H9 (cell line): ENCODE measurements around the gene CHCHD6. TPM values are rescaled to one million over a fixed set of nuclear protein-coding genes. Genes with fewer than 3 reads are reported as not detected.
A peak's percentile ranks its signal among the peaks of the same experiment; 100 is the strongest.

ENCODE experiments used
- DNase-seq: peaks from one replicate; pipeline ENCODE4 v3.0.0-alpha.2; 2017
- H2AFZ ChIP-seq: one replicate; pipeline ENCODE4 v1.6.1; 2013; ENCODE audit warnings: mild to moderate bottlenecking, low read length, control low read depth, moderate library complexity
- H2AK5ac ChIP-seq: 2 replicates; pipeline ENCODE4 v1.6.1; 2013; ENCODE audit warnings: low read length, control low read depth, mixed read lengths; ENCODE audit not compliant: insufficient read length
- H2BK120ac ChIP-seq: one replicate; pipeline ENCODE4 v1.6.1; 2013; ENCODE audit warnings: low read depth, mild to moderate bottlenecking, low read length, control low read depth, inconsistent platforms; ENCODE audit not compliant: poor library complexity, severe bottlenecking
- H2BK12ac ChIP-seq: 2 replicates; pipeline ENCODE4 v1.6.1; 2013; ENCODE audit warnings: low read length, control low read depth, mixed read lengths, low read depth; ENCODE audit not compliant: insufficient read length
- H2BK15ac ChIP-seq: 2 replicates; pipeline ENCODE4 v1.6.1; 2013; ENCODE audit warnings: low read depth, low read length, control low read depth
- H2BK20ac ChIP-seq: one replicate; pipeline ENCODE4 v1.6.1; 2013; ENCODE audit warnings: low read depth, mild to moderate bottlenecking, low read length, control low read depth, inconsistent platforms; ENCODE audit not compliant: poor library complexity, severe bottlenecking
- H2BK5ac ChIP-seq: 2 replicates; pipeline ENCODE4 v1.6.1; 2013; ENCODE audit warnings: low read length, control low read depth, mixed read lengths; ENCODE audit not compliant: insufficient read length
- H3K14ac ChIP-seq: 2 replicates; pipeline ENCODE4 v1.6.1; 2013; ENCODE audit warnings: low read length, control low read depth; ENCODE audit not compliant: insufficient read depth
- H3K18ac ChIP-seq: 2 replicates; pipeline ENCODE4 v1.6.1; 2013; ENCODE audit warnings: low read depth, mild to moderate bottlenecking, mixed read lengths, low read length, control low read depth; ENCODE audit not compliant: insufficient read length
- H3K23ac ChIP-seq: 2 replicates; pipeline ENCODE4 v1.6.1; 2013; ENCODE audit warnings: low read length, control low read depth, mixed read lengths, low read depth; ENCODE audit not compliant: insufficient read length
- H3K23me2 ChIP-seq: 2 replicates; pipeline ENCODE4 v1.6.1; 2013; ENCODE audit warnings: low read depth, mild to moderate bottlenecking, mixed read lengths, low read length, control low read depth; ENCODE audit not compliant: insufficient read length, poor library complexity, severe bottlenecking
- H3K27ac ChIP-seq: 2 replicates; pipeline ENCODE4 v1.5.1; 2013; ENCODE audit warnings: low read length, control low read depth, mixed read lengths, low read depth; ENCODE audit not compliant: insufficient read length
- H3K27me3 ChIP-seq: 2 replicates; pipeline ENCODE4 v1.6.1; 2013; ENCODE audit warnings: low read length, control low read depth, inconsistent platforms; ENCODE audit not compliant: insufficient read depth
- H3K4ac ChIP-seq: 2 replicates; pipeline ENCODE4 v1.6.1; 2013; ENCODE audit warnings: low read depth, mild to moderate bottlenecking, control low read depth, inconsistent platforms, low read length, moderate library complexity
- H3K4me1 ChIP-seq: 2 replicates; pipeline ENCODE4 v1.6.1; 2013; ENCODE audit warnings: low read length, control low read depth, inconsistent platforms; ENCODE audit not compliant: insufficient read depth
- H3K4me2 ChIP-seq: 2 replicates; pipeline ENCODE4 v1.6.1; 2013; ENCODE audit warnings: low read length, control low read depth, mixed read lengths; ENCODE audit not compliant: insufficient read length, insufficient read depth
- H3K56ac ChIP-seq: 2 replicates; pipeline ENCODE4 v1.6.1; 2013; ENCODE audit warnings: low read depth, mild to moderate bottlenecking, mixed read lengths, low read length, control low read depth; ENCODE audit not compliant: insufficient read length
- H3K79me1 ChIP-seq: 2 replicates; pipeline ENCODE4 v1.6.1; 2013; ENCODE audit warnings: low read depth, mild to moderate bottlenecking, moderate library complexity, low read length, control low read depth, inconsistent platforms; ENCODE audit not compliant: insufficient read depth, poor library complexity, severe bottlenecking
- H3K79me2 ChIP-seq: 2 replicates; pipeline ENCODE4 v1.6.1; 2013; ENCODE audit warnings: low read length, control low read depth, inconsistent platforms; ENCODE audit not compliant: insufficient read depth
- H3K9ac ChIP-seq: 2 replicates; pipeline ENCODE4 v1.6.1; 2013; ENCODE audit warnings: low read length, control low read depth, mixed read lengths; ENCODE audit not compliant: insufficient read length; ENCODE audit errors: extremely low read depth
- H3K9me3 ChIP-seq: one replicate; pipeline ENCODE4 v1.6.1; 2013; ENCODE audit warnings: low read depth, low read length, inconsistent platforms; ENCODE audit not compliant: control insufficient read depth
- H3T11ph ChIP-seq: one replicate; pipeline ENCODE4 v1.6.1; 2013; ENCODE audit warnings: mild to moderate bottlenecking, low read length, control low read depth, inconsistent platforms
- H4K20me1 ChIP-seq: one replicate; pipeline ENCODE4 v1.6.1; 2013; ENCODE audit not compliant: control insufficient read depth, insufficient read length, insufficient read depth
- H4K5ac ChIP-seq: 2 replicates; pipeline ENCODE4 v1.6.1; 2013; ENCODE audit warnings: low read depth, mild to moderate bottlenecking, mixed read lengths, low read length, control low read depth; ENCODE audit not compliant: insufficient read length
- H4K8ac ChIP-seq: replicated peaks from 2 replicates; pipeline ENCODE4 v1.6.1; 2013; ENCODE audit warnings: low read length, control low read depth, mixed read lengths, low read depth; ENCODE audit not compliant: insufficient read length
- H4K91ac ChIP-seq: 2 replicates; pipeline ENCODE4 v1.6.1; 2013; ENCODE audit warnings: low read depth, mild to moderate bottlenecking, moderate library complexity, mixed read lengths, low read length, control low read depth; ENCODE audit not compliant: insufficient read length
- H3K27ac Mint-ChIP-seq, 3 experiments: 2 replicates in 2 of 3; 3 replicates in 1 of 3; pipeline ENCODE4 v1.8.0; 2020 to 2021; ENCODE audit warnings: mixed read lengths in 3 of 3, mild to moderate bottlenecking in 1 of 3, moderate library complexity in 1 of 3
- H3K27me3 Mint-ChIP-seq: 2 replicates; pipeline ENCODE4 v1.8.0; 2021; ENCODE audit warnings: low read depth, mild to moderate bottlenecking, moderate library complexity, mixed read lengths
- H3K36me3 Mint-ChIP-seq, 3 experiments: 2 replicates in 2 of 3; 3 replicates in 1 of 3; pipeline ENCODE4 v1.8.0; 2020 to 2021; ENCODE audit warnings: low read depth in 3 of 3, mixed read lengths in 3 of 3; ENCODE audit not compliant: insufficient read depth in 1 of 3
- H3K4me1 Mint-ChIP-seq, 2 experiments: 2 replicates each; pipeline ENCODE4 v1.8.0; 2020; ENCODE audit warnings: mixed read lengths in 2 of 2
- H3K4me3 Mint-ChIP-seq, 2 experiments: 2 replicates in 1 of 2; 3 replicates in 1 of 2; pipeline ENCODE4 v1.8.0; 2020 to 2021; ENCODE audit warnings: mild to moderate bottlenecking in 2 of 2, mixed read lengths in 2 of 2, moderate library complexity in 1 of 2
- H3K9me3 Mint-ChIP-seq, 2 experiments: 2 replicates in 1 of 2; 3 replicates in 1 of 2; pipeline ENCODE4 v1.8.0; 2020; ENCODE audit warnings: mild to moderate bottlenecking in 2 of 2, mixed read lengths in 2 of 2, moderate library complexity in 1 of 2
- CTCF ChIP-seq: fragments of 200-600 bp; sonication (generic); conservative IDR thresholded peaks from 3 replicates; pipeline ENCODE4 v1.8.0; 2021; ENCODE audit warnings: antibody characterized with exemption, mild to moderate bottlenecking
- WGBS: extraction: QIAGEN DNeasy Blood & Tissue Kit; methylation state at CpG from one replicate; pipeline ENCODE4 v1.1.7; 2013; ENCODE audit warnings: missing lambda C conversion rate, low lambda C conversion rate, mixed read lengths; ENCODE audit not compliant: insufficient read length; ENCODE audit errors: extremely low coverage; 5-methylcytosine and 5-hydroxymethylcytosine counted together
- total RNA-seq: library from RNA; stranded (reverse); gene quantifications from 2 replicates; pipeline ENCODE4 v1.2.1, GENCODE V29; 2021

CHCHD6 gene
- total RNA-seq, 1 experiment from 2014 or later: 34.2 TPM

- no peaks in the 10 kb centered on the region for H3K79me1 ChIP-seq
- no peak overlapping the region for H2BK15ac ChIP-seq
- no peak overlapping the region for H4K5ac ChIP-seq
- H4K20me1 ChIP-seq: no peaks in the 10 kb centered on the region
- H3K79me2 ChIP-seq: no peaks in the 10 kb centered on the region
- no peaks in the 10 kb centered on the region for H3K27me3 ChIP-seq
- no peak overlapping the region for H3K56ac ChIP-seq
- H3K4me1 ChIP-seq: no peaks in the 10 kb centered on the region
- H2BK20ac ChIP-seq: no peak overlapping the region
- H4K8ac ChIP-seq: no peak overlapping the region
- no peak for DNase-seq
- Mint-ChIP-seq H3K27me3 (no peaks in the 10 kb centered on the region), H3K9me3 (no peaks in the 10 kb centered on the region), H3K36me3 (no peaks in the 10 kb centered on the region), H3K4me3 (no peak overlapping the region), H3K27ac (peak overlapping the region in 2 of 3 experiments; percentile 28 to 76; a peak in 2 of 7 replicates), H3K4me1 (peaks cover 0 to 4% of the 10 kb centered on the region in 2 experiments; a peak in 2 of 4 replicates)
- no peak overlapping the region for H2BK5ac ChIP-seq
- H2BK12ac ChIP-seq: no peak overlapping the region
- no peak overlapping the region for H2BK120ac ChIP-seq
- H3K14ac ChIP-seq: no peak overlapping the region
- no peak overlapping the region for H3K9ac ChIP-seq
- no peaks in the 10 kb centered on the region for H3K9me3 ChIP-seq
- H2AK5ac ChIP-seq: no peak overlapping the region
- no CpG with 5 or more reads among the region's 4 CpGs for WGBS
- H3T11ph ChIP-seq: no peak overlapping the region
- H3K27ac ChIP-seq: no peak overlapping the region
- no peak overlapping the region for H3K23ac ChIP-seq
- H3K4ac ChIP-seq: no peak overlapping the region
- H2AFZ ChIP-seq: no peak overlapping the region
- no peak overlapping the region for H3K18ac ChIP-seq
- H4K91ac ChIP-seq: no peak overlapping the region
- no peak for TF ChIP-seq CTCF
- H3K23me2 ChIP-seq: no peaks in the 10 kb centered on the region
- no peak overlapping the region for H3K4me2 ChIP-seq
These were observed 231.9 kb downstream of the CHCHD6 start for GRCh38 chr3:126935756-126936509.
